BJ (cell line): Measurements from ENCODE around the gene ABHD11. TPM values are rescaled to one million over a fixed set of nuclear protein-coding genes. Genes with fewer than 3 reads are reported as not detected.

ENCODE experiments used
- CTCF ChIA-PET: fragments of 350-600 bp; formaldehyde crosslinking; extraction: SDS; loops from one replicate; lab custom pipeline; 2021; ENCODE audit warnings: antibody characterized with exemption, inconsistent platforms; lab: Yijun Ruan, JAX
- POLR2A ChIA-PET: fragments of 300-600 bp; sonication (Branson Sonifier 250); formaldehyde crosslinking; extraction: SDS; loops from one replicate; lab custom pipeline; 2021; ENCODE audit warnings: antibody characterized with exemption; lab: Charles Lee
- DNase-seq: peaks from one replicate; pipeline ENCODE4 v3.0.0-alpha.2; 2011; ENCODE audit warnings: low read depth
- H3K27me3 ChIP-seq: 2 replicates; pipeline ENCODE4 v1.6.0; 2011; ENCODE audit warnings: low read length; ENCODE audit not compliant: control insufficient read depth, insufficient read depth
- H3K36me3 ChIP-seq: 2 replicates; pipeline ENCODE4 v1.5.1; 2011; ENCODE audit warnings: low read length; ENCODE audit not compliant: control insufficient read depth, insufficient read depth
- H3K4me3 ChIP-seq: 2 replicates; pipeline ENCODE4 v1.5.1; 2011; ENCODE audit warnings: low read depth, mild to moderate bottlenecking, control low read depth, low read length
- polyA plus RNA-seq: library from polyadenylated mRNA; depleted of rRNA; stranded (reverse); fragments of >200 nt; gene quantifications from 2 replicates; pipeline ENCODE4 v1.2.3, GENCODE V29; 2011
- TF ChIP-seq, protein P1 (sequence below): IDR thresholded peaks from 2 replicates; pipeline ENCODE4 v1.5.1; 2011; ENCODE audit warnings: low read depth, mild to moderate bottlenecking, control low read depth, inconsistent platforms, low read length, moderate library complexity; ENCODE audit not compliant: insufficient read depth

Gene ABHD11
- polyA plus RNA-seq, 1 experiment = 16.9 TPM

DNA sequence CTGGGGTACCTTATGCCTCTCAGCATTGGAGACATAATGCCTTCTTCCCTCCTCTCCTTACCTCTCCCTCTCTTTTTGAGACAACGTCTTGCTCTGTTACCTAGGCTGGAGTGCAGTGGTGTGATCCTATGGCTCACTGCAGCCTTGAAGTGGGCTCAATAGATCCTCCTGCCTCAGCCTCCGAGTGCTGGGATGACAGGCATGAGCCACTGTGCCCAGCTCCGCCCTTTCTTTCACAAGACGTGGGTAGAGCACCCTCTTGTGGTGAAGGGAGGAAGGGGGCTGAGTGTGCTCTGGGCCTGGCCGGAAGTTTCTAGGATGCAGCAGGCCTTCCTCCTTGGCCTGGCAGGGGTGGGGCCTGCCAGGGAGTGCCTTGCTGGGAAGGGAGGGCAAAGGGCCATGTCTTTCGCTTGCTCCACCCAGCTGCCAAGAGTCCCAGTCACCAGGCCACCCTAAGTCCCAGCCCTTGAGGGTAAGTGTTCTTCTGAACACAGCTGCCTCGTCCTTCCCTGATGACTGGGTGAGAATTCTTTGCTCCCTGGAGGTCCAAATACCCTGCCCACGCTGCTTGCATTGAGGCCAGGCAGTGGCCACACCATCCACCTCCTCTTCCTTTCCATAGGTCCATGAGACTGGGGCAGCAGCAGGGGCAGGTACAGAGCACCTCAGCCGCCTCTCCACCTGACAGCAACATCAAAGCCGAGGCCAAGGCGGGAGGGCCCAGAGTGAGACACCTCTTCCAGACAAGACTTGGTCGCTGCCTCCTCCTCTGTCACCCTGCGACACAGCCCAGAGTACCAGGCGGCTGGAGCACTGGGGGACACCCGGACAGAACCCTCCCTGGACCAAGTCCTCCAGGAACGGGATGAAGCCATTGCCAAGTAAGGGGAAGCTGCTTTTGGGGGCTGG, 3.7 kb downstream of the ABHD11 start:
- peak; percentile 52 for DNase-seq
- H3K4me3 ChIP-seq = no peak overlapping the region
- no peaks in the 10 kb centered on the region for H3K27me3 ChIP-seq
- ChIA-PET CTCF (interaction anchor here (0.7 to 8.7 kb wide), 23 partner anchors 8 to 411 kb away, joined by 3 to 92 read pairs (median 3); partner anchors contain the start of genes STX1A and VPS37D), POLR2A (interaction anchor here (0.5 to 0.6 kb wide), 2 partner anchors 140 to 214 kb away, joined by 3 to 4 read pairs; no protein-coding TSS in a partner anchor)
- TF ChIP-seq, protein P1, sequence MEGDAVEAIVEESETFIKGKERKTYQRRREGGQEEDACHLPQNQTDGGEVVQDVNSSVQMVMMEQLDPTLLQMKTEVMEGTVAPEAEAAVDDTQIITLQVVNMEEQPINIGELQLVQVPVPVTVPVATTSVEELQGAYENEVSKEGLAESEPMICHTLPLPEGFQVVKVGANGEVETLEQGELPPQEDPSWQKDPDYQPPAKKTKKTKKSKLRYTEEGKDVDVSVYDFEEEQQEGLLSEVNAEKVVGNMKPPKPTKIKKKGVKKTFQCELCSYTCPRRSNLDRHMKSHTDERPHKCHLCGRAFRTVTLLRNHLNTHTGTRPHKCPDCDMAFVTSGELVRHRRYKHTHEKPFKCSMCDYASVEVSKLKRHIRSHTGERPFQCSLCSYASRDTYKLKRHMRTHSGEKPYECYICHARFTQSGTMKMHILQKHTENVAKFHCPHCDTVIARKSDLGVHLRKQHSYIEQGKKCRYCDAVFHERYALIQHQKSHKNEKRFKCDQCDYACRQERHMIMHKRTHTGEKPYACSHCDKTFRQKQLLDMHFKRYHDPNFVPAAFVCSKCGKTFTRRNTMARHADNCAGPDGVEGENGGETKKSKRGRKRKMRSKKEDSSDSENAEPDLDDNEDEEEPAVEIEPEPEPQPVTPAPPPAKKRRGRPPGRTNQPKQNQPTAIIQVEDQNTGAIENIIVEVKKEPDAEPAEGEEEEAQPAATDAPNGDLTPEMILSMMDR = peak; percentile 94
- peaks cover 4% of the 10 kb centered on the region for H3K36me3 ChIP-seq

DNA sequence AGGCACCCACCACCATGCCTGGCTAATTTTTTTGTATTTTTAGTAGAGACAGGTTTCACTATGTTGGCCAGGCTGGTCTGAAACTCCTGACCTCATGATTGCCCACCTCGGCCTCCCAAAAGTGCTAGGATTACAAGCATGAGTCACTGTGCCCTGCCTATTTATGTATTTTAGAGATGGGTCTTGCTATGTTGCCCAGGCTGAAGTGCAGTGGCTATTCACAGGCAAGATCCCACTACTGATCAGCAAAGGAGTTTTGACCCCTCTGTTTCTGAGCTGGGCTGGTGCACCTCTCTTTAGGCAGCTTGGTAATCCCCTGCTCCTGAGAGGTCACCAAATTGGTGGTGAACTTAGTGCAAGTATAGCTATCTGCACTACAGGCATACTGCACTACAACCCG, 6.2 kb downstream of the ABHD11 start:
- POLR2A ChIA-PET = interaction anchor here (0.8 kb wide), 1 partner anchor 17 kb away, joined by 6 read pairs; no protein-coding TSS in a partner anchor
- CTCF ChIA-PET = interaction anchor here (0.6 to 8.7 kb wide), 3 partner anchors 13 to 126 kb away, joined by 3 to 92 read pairs (median 4); no protein-coding TSS in a partner anchor
- H3K4me3 ChIP-seq = no peak overlapping the region

DNA sequence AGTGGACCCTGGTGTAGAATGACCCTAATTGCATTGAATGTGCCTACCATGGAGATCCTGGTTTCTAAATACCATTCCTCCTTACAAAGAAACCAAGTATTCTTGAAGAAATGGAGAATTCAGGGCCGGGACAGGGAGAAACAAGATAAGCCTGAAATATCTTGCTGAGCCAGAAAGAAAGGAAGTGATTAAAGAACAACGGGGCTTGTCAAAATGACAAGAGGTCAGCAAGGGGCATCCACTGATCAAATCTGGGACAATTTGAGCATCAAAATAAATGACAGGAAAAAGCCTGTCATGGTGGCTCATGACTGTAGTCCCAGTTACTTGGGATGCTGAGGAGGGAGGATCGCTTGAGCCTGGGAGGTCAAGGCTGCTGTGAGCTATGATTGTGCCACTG, 8.1 kb downstream of the ABHD11 start:
- no peaks in the 10 kb centered on the region for H3K36me3 ChIP-seq
- H3K4me3 ChIP-seq = no peak overlapping the region
- ChIA-PET POLR2A (no interaction called here), CTCF (interaction anchor here (8.7 kb wide), 1 partner anchor 124 kb away, joined by 92 read pairs; no protein-coding TSS in a partner anchor)
- no peak for DNase-seq
- TF ChIP-seq, protein P1 = no peak
- H3K27me3 ChIP-seq = no peaks in the 10 kb centered on the region

More for the DNA sequence above, 6.2 kb downstream of the ABHD11 start:
- peaks cover 4% of the 10 kb centered on the region for H3K36me3 ChIP-seq
- DNase-seq = no peak
- TF ChIP-seq, protein P1 = no peak
- H3K27me3 ChIP-seq = no peaks in the 10 kb centered on the region

GRCh38 chr7:73728551-73728950, 10.1 kb downstream of the ABHD11 start:
- TF ChIP-seq, protein P1 = no peak
- no peak for DNase-seq
- Histone ChIP-seq H3K27me3 (no peaks in the 10 kb centered on the region), H3K4me3 (no peak overlapping the region), H3K36me3 (no peaks in the 10 kb centered on the region)
- ChIA-PET CTCF (interaction anchor here (0.8 to 2.6 kb wide), 5 partner anchors 60 to 122 kb away, joined by 4 to 20 read pairs (median 4); partner anchors contain the start of gene VPS37D), POLR2A (no interaction called here)

DNA sequence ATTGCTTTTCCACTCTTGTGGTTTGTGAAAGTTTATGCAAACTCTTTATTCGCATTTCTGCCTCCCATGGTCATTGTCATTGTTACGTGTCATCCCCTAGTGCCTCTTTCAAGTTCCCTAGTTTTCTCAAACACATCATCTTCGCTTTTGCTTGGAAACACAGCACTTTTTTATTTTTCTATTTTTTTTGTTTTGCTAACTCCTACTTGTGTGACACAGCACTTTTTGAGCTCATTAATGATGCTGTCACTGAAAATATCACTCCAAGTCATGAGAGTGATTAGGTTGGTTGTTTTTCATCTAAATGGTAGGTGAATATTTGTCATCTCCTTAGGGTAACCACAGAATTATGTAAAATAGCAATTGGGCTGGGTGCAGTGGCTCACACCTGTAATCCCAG, 10.7 kb downstream of the ABHD11 start:
- Histone ChIP-seq H3K4me3 (no peak overlapping the region), H3K36me3 (no peaks in the 10 kb centered on the region), H3K27me3 (no peaks in the 10 kb centered on the region)
- DNase-seq = no peak
- CTCF ChIA-PET = interaction anchor here (0.8 to 2.6 kb wide), 5 partner anchors 60 to 122 kb away, joined by 4 to 20 read pairs (median 4); partner anchors contain the start of gene VPS37D
- TF ChIP-seq, protein P1 = no peak
- POLR2A ChIA-PET = no interaction called here
